Chondrocyte (in vitro differentiated cells): Measurements from ENCODE around the gene SLC9B2. TPM values are rescaled to one million over a fixed set of nuclear protein-coding genes. Genes with fewer than 3 reads are reported as not detected.
A peak's percentile ranks its signal among the peaks of the same experiment; 100 is the strongest.

Source experiments
- DNase-seq: peaks from one replicate; pipeline ENCODE4 v3.0.0; 2021; ENCODE audit warnings: mixed read lengths, low spot score
- H3K27ac Mint-ChIP-seq: one replicate; pipeline ENCODE4 v1.8.0; 2021; ENCODE audit warnings: mild to moderate bottlenecking, moderate library complexity, mixed read lengths; ENCODE audit not compliant: unreplicated experiment
- H3K27me3 Mint-ChIP-seq: 2 replicates; pipeline ENCODE4 v1.8.0; 2021; ENCODE audit warnings: low read depth, mixed read lengths
- H3K36me3 Mint-ChIP-seq: 2 replicates; pipeline ENCODE4 v1.8.0; 2021; ENCODE audit warnings: low read depth, mixed read lengths
- H3K4me1 Mint-ChIP-seq: 2 replicates; pipeline ENCODE4 v1.8.0; 2021; ENCODE audit warnings: low read depth, mild to moderate bottlenecking, mixed read lengths
- H3K4me3 Mint-ChIP-seq: one replicate; pipeline ENCODE4 v1.8.0; 2021; ENCODE audit warnings: mild to moderate bottlenecking, moderate library complexity, mixed read lengths; ENCODE audit not compliant: unreplicated experiment
- H3K9me3 Mint-ChIP-seq: 2 replicates; pipeline ENCODE4 v1.8.0; 2021; ENCODE audit warnings: low read depth, mixed read lengths
- total RNA-seq: library from RNA; stranded (reverse); gene quantifications from 3 replicates; pipeline ENCODE4 v1.2.1, GENCODE V29; 2021
- TF ChIP-seq, protein P1 (sequence below): fragments of 200-600 bp; sonication (generic); IDR thresholded peaks from 2 replicates; pipeline ENCODE4 v1.5.0; 2021; ENCODE audit warnings: antibody characterized with exemption, mild to moderate bottlenecking, moderate library complexity

Gene SLC9B2
- total RNA-seq, 1 donor from 2014 or later = 21.7 TPM

GRCh38 chr4:103091601-103092223 is 15.2 kb upstream of the SLC9B2 start:
- H3K4me1 Mint-ChIP-seq = peaks cover 11% of the 10 kb centered on the region
- peaks cover 18% of the 10 kb centered on the region for H3K36me3 Mint-ChIP-seq
- no peak overlapping the region for H3K4me3 Mint-ChIP-seq
- TF ChIP-seq, protein P1, sequence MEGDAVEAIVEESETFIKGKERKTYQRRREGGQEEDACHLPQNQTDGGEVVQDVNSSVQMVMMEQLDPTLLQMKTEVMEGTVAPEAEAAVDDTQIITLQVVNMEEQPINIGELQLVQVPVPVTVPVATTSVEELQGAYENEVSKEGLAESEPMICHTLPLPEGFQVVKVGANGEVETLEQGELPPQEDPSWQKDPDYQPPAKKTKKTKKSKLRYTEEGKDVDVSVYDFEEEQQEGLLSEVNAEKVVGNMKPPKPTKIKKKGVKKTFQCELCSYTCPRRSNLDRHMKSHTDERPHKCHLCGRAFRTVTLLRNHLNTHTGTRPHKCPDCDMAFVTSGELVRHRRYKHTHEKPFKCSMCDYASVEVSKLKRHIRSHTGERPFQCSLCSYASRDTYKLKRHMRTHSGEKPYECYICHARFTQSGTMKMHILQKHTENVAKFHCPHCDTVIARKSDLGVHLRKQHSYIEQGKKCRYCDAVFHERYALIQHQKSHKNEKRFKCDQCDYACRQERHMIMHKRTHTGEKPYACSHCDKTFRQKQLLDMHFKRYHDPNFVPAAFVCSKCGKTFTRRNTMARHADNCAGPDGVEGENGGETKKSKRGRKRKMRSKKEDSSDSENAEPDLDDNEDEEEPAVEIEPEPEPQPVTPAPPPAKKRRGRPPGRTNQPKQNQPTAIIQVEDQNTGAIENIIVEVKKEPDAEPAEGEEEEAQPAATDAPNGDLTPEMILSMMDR = peak; percentile 82
- no peak for DNase-seq
- H3K27ac Mint-ChIP-seq = no peak overlapping the region
- no peaks in the 10 kb centered on the region for H3K27me3 Mint-ChIP-seq
- H3K9me3 Mint-ChIP-seq = no peaks in the 10 kb centered on the region

- H3K9me3 Mint-ChIP-seq = no peaks in the 10 kb centered on the region
- DNase-seq = no peak
- peaks cover 26% of the 10 kb centered on the region for H3K36me3 Mint-ChIP-seq
- H3K4me1 Mint-ChIP-seq = peaks cover 11% of the 10 kb centered on the region
- no peak overlapping the region for H3K27ac Mint-ChIP-seq
- TF ChIP-seq, protein P1 = no peak
- H3K4me3 Mint-ChIP-seq = no peak overlapping the region
- no peaks in the 10 kb centered on the region for H3K27me3 Mint-ChIP-seq
These were observed 12.9 kb upstream of the SLC9B2 start for GRCh38 chr4:103089481-103089880.

- Mint-ChIP-seq H3K9me3 (no peaks in the 10 kb centered on the region), H3K27me3 (no peaks in the 10 kb centered on the region), H3K27ac (no peak overlapping the region), H3K36me3 (peaks cover 29% of the 10 kb centered on the region), H3K4me3 (no peak overlapping the region), H3K4me1 (peaks cover 2% of the 10 kb centered on the region)
- TF ChIP-seq, protein P1 = no peak
- DNase-seq = no peak
These were observed 10.0 kb upstream of the SLC9B2 start for GRCh38 chr4:103086551-103086950.

- H3K4me1 Mint-ChIP-seq = no peaks in the 10 kb centered on the region
- no peak for DNase-seq
- no peaks in the 10 kb centered on the region for H3K27me3 Mint-ChIP-seq
- H3K36me3 Mint-ChIP-seq = peaks cover 30% of the 10 kb centered on the region
- H3K9me3 Mint-ChIP-seq = no peaks in the 10 kb centered on the region
- TF ChIP-seq, protein P1 = no peak
- H3K27ac Mint-ChIP-seq = no peak overlapping the region
- no peak overlapping the region for H3K4me3 Mint-ChIP-seq
These were observed 9.1 kb upstream of the SLC9B2 start for GRCh38 chr4:103085555-103086196.

DNA sequence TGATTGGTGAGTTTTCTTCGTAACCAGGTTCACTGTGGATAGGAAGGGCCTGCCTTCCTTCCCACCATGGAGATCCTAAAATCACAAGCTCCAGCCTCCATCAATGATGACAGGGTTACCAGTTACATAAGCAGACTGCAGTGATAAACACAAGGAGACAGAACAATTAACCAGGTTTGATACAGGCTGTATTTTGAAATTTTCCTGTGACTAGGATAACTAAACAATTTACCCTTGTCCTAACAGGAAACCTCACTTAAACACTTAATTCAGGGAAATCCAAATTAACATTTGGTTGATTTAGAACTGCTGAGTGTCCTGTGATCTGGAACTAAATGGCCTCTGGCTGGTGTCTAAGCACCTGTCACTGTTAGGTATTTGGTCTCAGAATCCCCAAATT is 3.1 kb upstream of the SLC9B2 start:
- TF ChIP-seq, protein P1 = no peak
- peaks cover 7% of the 10 kb centered on the region for H3K36me3 Mint-ChIP-seq

More for the DNA sequence above, 3.1 kb upstream of the SLC9B2 start:
- H3K9me3 Mint-ChIP-seq = no peaks in the 10 kb centered on the region
- DNase-seq = no peak
- no peak overlapping the region for H3K27ac Mint-ChIP-seq
- H3K4me3 Mint-ChIP-seq = no peak overlapping the region
- H3K27me3 Mint-ChIP-seq = no peaks in the 10 kb centered on the region
- peaks cover 21% of the 10 kb centered on the region for H3K4me1 Mint-ChIP-seq
